A549 (cell line): ENCODE data around the gene ZHX3.

Source experiments
- CTCF ChIP-seq: fragments of >200 bp; sonication (Bioruptor Twin); formaldehyde crosslinking; IDR thresholded peaks from 3 replicates; pipeline ENCODE4 v1.5.1; 2016
- EP300 ChIP-seq, 2 experiments: fragments of >200 bp; sonication (Bioruptor Twin); formaldehyde crosslinking; IDR thresholded peaks; 2 replicates in 1 of 2; 3 replicates in 1 of 2; pipeline ENCODE4 v1.6.1; 2016 to 2017
- HOXB5 ChIP-seq: fragments of 250-450 bp; sonication (Bioruptor Pico); IDR thresholded peaks from 2 replicates; pipeline ENCODE4 v1.5.0; 2020; ENCODE audit warnings: mild to moderate bottlenecking, moderate library complexity
- JUNB ChIP-seq: fragments of >200 bp; sonication (Bioruptor Twin); formaldehyde crosslinking; IDR thresholded peaks from 2 replicates; pipeline ENCODE4 v1.6.1; 2016
- MAFK ChIP-seq: fragments of 450-650 bp; IDR thresholded peaks from 2 replicates; pipeline ENCODE4 v1.6.1; 2014; ENCODE audit not compliant: partially characterized antibody
- MAZ ChIP-seq: fragments of 150-350 bp; IDR thresholded peaks from 2 replicates; pipeline ENCODE4 v1.6.1; 2014; ENCODE audit warnings: antibody characterized with exemption, low read depth, low read length, borderline replicate concordance
- RAD21 ChIP-seq, 2 experiments: fragments of >200 bp in 1 of 2; sonication (Bioruptor Twin) in 1 of 2; formaldehyde crosslinking in 1 of 2; IDR thresholded peaks in 1 of 2; conservative IDR thresholded peaks in 1 of 2; 2 replicates in 1 of 2; 3 replicates in 1 of 2; pipeline ENCODE4 v1.6.1; 2012 to 2018; ENCODE audit warnings: inconsistent platforms in 1 of 2
- SMC3 ChIP-seq: fragments of >200 bp; sonication (Bioruptor Twin); formaldehyde crosslinking; IDR thresholded peaks from 3 replicates; pipeline ENCODE4 v1.6.1; 2018; ENCODE audit warnings: inconsistent platforms
- USF2 ChIP-seq: fragments of 450-650 bp; IDR thresholded peaks from 2 replicates; pipeline ENCODE4 v1.6.1; 2014; ENCODE audit warnings: antibody characterized with exemption
- ZFP36 ChIP-seq: fragments of 450-650 bp; IDR thresholded peaks from 2 replicates; pipeline ENCODE4 v1.6.1; 2014; ENCODE audit warnings: borderline replicate concordance; ENCODE audit not compliant: partially characterized antibody
- TF ChIP-seq, protein P1 (sequence below): fragments of 200-600 bp; sonication (generic); IDR thresholded peaks from 2 replicates; pipeline ENCODE4 v1.6.1; 2016; ENCODE audit warnings: antibody characterized with exemption, mild to moderate bottlenecking, moderate library complexity
- TF ChIP-seq, protein P2 (sequence below): fragments of >200 bp; sonication (Bioruptor Twin); formaldehyde crosslinking; IDR thresholded peaks from 3 replicates; pipeline ENCODE4 v1.6.1; 2016
- TF ChIP-seq, protein P3 (sequence below): fragments of >200 bp; sonication (Bioruptor Twin); formaldehyde crosslinking; IDR thresholded peaks from 2 replicates; pipeline ENCODE4 v1.6.1; 2016

GRCh38 chr20:41155261-41155660 lies 162.3 kb downstream of the ZHX3 start:
- TF ChIP-seq CTCF, result no peak
- no peak for TF ChIP-seq ZFP36
- TF ChIP-seq JUNB, result no peak
- TF ChIP-seq, protein P1, sequence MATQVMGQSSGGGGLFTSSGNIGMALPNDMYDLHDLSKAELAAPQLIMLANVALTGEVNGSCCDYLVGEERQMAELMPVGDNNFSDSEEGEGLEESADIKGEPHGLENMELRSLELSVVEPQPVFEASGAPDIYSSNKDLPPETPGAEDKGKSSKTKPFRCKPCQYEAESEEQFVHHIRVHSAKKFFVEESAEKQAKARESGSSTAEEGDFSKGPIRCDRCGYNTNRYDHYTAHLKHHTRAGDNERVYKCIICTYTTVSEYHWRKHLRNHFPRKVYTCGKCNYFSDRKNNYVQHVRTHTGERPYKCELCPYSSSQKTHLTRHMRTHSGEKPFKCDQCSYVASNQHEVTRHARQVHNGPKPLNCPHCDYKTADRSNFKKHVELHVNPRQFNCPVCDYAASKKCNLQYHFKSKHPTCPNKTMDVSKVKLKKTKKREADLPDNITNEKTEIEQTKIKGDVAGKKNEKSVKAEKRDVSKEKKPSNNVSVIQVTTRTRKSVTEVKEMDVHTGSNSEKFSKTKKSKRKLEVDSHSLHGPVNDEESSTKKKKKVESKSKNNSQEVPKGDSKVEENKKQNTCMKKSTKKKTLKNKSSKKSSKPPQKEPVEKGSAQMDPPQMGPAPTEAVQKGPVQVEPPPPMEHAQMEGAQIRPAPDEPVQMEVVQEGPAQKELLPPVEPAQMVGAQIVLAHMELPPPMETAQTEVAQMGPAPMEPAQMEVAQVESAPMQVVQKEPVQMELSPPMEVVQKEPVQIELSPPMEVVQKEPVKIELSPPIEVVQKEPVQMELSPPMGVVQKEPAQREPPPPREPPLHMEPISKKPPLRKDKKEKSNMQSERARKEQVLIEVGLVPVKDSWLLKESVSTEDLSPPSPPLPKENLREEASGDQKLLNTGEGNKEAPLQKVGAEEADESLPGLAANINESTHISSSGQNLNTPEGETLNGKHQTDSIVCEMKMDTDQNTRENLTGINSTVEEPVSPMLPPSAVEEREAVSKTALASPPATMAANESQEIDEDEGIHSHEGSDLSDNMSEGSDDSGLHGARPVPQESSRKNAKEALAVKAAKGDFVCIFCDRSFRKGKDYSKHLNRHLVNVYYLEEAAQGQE, result no peak
- no peak for TF ChIP-seq HOXB5
- no peak for TF ChIP-seq SMC3
- TF ChIP-seq MAZ, result no peak
- TF ChIP-seq RAD21 (conservative IDR thresholded peaks at IDR 0.05 in 1 of 2, IDR thresholded peaks at IDR 0.05 in 1 of 2), result no peak
- TF ChIP-seq, protein P2, sequence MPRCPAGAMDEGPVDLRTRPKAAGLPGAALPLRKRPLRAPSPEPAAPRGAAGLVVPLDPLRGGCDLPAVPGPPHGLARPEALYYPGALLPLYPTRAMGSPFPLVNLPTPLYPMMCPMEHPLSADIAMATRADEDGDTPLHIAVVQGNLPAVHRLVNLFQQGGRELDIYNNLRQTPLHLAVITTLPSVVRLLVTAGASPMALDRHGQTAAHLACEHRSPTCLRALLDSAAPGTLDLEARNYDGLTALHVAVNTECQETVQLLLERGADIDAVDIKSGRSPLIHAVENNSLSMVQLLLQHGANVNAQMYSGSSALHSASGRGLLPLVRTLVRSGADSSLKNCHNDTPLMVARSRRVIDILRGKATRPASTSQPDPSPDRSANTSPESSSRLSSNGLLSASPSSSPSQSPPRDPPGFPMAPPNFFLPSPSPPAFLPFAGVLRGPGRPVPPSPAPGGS, result no peak
- no peak for TF ChIP-seq EP300 (IDR thresholded peaks at IDR 0.05)
- no peak for TF ChIP-seq USF2
- no peak for TF ChIP-seq MAFK
- TF ChIP-seq, protein P3, sequence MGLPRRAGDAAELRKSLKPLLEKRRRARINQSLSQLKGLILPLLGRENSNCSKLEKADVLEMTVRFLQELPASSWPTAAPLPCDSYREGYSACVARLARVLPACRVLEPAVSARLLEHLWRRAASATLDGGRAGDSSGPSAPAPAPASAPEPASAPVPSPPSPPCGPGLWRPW, result no peak
